Dendritic cell treated with granulocyte-macrophage colony-stimulating factor and Interleukin-4, amounts not matched to agents 40 ng/mL and 50 ng/mL, for 4 days (primary cell): ENCODE measurements around the gene ATCAY.

Experiments used
- H3K27ac Mint-ChIP-seq: one replicate; pipeline ENCODE4 v1.8.0; 2022; ENCODE audit warnings: mild to moderate bottlenecking, mixed read lengths
- H3K27me3 Mint-ChIP-seq: one replicate; pipeline ENCODE4 v1.8.0; 2022; ENCODE audit warnings: mild to moderate bottlenecking, mixed read lengths
- H3K36me3 Mint-ChIP-seq: one replicate; pipeline ENCODE4 v1.8.0; 2022; ENCODE audit warnings: low read depth, mixed read lengths
- H3K4me1 Mint-ChIP-seq: one replicate; pipeline ENCODE4 v1.8.0; 2022; ENCODE audit warnings: low read depth, mixed read lengths
- H3K4me3 Mint-ChIP-seq: one replicate; pipeline ENCODE4 v1.8.0; 2022; ENCODE audit warnings: mild to moderate bottlenecking, moderate library complexity, mixed read lengths
- H3K9me3 Mint-ChIP-seq: one replicate; pipeline ENCODE4 v1.8.0; 2022; ENCODE audit warnings: mixed read lengths
- intact Hi-C: fragments of 100-400 bp; cut with micrococcal nuclease; formaldehyde crosslinking; loops from one replicate; pipeline ENCODE4 v1.15.0; 2022

ATCAY gene

DNA sequence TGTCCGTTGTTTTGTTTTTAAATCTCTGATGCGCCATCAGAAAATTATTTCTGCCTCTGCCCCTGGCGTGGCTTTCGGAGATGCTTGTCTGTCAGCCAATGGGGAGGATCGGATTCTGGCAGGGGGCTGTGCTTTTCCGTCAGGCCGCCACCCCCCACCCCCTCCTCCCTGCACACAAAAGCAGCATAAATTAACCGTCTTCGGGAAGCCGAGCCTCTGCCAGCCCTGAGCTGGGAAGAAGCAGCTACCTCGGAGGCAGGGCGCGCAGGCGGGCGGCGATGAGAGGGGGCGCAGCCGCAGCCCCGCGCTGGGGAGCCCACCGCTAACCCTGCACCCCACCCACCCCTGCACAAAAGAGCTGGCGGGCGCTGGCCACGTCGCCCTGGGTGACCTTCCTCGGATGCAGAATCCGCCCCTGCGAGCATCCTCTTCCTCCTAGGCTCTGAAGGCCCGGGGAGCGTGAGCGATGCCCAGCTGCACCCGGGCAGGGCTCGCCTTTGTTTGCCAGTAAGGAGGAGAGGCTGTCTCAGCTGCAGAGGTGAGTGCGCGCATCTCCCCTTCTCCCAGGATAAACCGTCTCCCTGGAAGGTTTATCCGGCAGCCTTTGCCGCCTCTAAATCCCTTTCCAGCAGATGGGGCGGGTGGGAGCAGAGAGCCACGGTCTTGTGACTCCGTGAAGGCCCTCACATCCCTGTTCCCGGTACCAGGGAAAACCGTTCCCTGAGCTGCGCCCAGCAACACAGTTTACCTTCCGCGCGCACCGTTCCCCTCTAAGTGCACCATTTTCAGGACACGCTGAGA is at the start of gene ATCAY:
TSS of gene ATCAY (plus strand) at position 215 of the 801 bp plus-strand sequence. CDS start 5,083 bp downstream, outside the sequence.
- Mint-ChIP-seq H3K9me3 (no peaks in the 10 kb centered on the region), H3K4me3 (no peak within 1 kb of the TSS), H3K27ac (no peak within 1 kb of the TSS), H3K27me3 (peaks cover 48% of the 10 kb centered on the region), H3K4me1 (peaks cover 5% of the 10 kb centered on the region), H3K36me3 (no peaks in the 10 kb centered on the region)
- intact Hi-C loops: no loop called here

DNA sequence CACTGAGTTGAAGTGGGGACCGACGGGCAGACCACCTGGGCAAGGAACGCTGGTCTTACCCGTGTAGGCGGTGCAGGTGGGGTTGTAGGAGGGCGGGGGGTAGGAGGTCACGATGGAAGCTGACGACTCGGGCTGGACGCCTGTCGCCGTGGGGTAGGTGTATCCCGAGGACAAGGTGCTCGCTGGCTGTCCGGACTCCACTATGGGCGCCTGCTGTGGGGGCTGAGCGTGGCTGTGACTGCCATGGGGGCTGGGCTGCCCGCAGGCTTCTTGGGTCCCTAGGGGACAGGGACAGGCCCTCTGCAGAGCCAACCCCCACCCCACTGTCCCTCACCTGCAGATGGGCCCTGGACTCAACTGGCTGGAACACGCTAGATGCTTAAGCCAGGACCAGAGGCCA is 48.9 kb upstream of the ATCAY start:
- H3K4me1 Mint-ChIP-seq: peaks cover 7% of the 10 kb centered on the region
- intact Hi-C loops: no loop called here
- H3K36me3 Mint-ChIP-seq: no peaks in the 10 kb centered on the region
- H3K27ac Mint-ChIP-seq: no peak overlapping the region
- peaks cover 11% of the 10 kb centered on the region for H3K27me3 Mint-ChIP-seq
- H3K4me3 Mint-ChIP-seq: no peak overlapping the region
- no peaks in the 10 kb centered on the region for H3K9me3 Mint-ChIP-seq

DNA sequence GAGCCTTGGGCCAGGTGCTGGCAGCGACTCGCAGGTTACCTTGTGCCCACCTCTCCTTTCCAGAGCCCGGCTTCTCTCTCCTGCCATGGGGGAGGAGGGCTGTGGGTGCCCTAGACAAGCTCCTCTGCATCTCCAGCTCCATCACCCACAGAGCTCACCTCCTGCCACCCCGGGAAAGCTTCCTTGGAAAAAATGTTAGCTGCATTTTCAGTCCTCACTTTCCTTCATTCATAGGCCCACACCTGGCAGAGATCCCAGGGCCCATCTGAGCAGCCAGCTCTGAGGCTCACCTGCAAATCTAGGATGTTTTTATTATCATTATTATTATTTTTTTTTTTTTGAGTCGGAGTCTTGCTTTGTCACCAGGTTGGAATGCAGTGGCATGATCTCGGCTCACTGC is 48.5 kb upstream of the ATCAY start:
- H3K36me3 Mint-ChIP-seq: no peaks in the 10 kb centered on the region
- peaks cover 11% of the 10 kb centered on the region for H3K27me3 Mint-ChIP-seq
- no peak overlapping the region for H3K4me3 Mint-ChIP-seq
- no peak overlapping the region for H3K27ac Mint-ChIP-seq
- intact Hi-C loops: no loop called here
- H3K9me3 Mint-ChIP-seq: no peaks in the 10 kb centered on the region
- peaks cover 7% of the 10 kb centered on the region for H3K4me1 Mint-ChIP-seq

- Mint-ChIP-seq H3K4me3 (no peak overlapping the region), H3K9me3 (peaks cover 14% of the 10 kb centered on the region), H3K36me3 (no peaks in the 10 kb centered on the region), H3K4me1 (peaks cover under 1% of the 10 kb centered on the region), H3K27ac (no peak overlapping the region), H3K27me3 (peaks cover 11% of the 10 kb centered on the region)
- intact Hi-C loops: no loop called here
These were observed 46.7 kb upstream of the ATCAY start for GRCh38 chr19:3833578-3834348.

DNA sequence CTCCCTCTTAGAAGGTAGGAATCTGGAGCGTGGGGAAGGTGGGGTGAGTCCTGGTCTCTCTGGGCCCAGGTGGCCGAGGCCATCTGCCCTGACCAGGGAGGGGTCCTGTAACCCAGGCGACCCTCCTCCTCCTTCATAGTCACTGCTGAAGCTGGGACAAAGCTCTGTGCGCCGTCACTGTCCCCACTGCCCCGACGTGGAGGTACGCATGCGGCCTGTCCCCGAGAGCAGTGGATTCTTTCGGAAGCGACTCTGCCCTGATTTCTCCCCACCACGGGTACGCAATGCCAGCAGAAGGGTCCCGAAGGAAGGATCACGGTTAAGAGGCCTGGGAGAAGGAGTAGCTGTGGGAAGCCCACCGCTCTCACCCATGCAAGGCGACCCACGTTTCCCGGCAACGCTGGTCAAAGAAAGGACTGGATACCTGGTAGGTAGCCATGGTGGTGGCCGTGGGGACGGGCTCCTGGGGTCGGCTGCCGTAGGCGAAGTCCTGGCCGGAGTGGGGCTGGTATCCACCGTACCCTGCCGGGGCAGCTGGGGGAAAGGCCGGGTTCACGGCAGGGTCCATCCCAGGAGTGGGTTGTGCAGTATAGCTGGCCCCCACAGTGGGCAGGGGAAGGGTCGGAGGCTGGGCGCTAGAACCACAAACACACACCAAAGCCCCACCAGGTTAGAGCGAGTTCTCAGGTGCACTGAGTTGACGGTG is 46.0 kb upstream of the ATCAY start:
- peaks cover 11% of the 10 kb centered on the region for H3K27me3 Mint-ChIP-seq
- H3K4me1 Mint-ChIP-seq: no peaks in the 10 kb centered on the region
- H3K27ac Mint-ChIP-seq: no peak overlapping the region
- no peaks in the 10 kb centered on the region for H3K36me3 Mint-ChIP-seq
- no peak overlapping the region for H3K4me3 Mint-ChIP-seq
- intact Hi-C loops: no loop called here
- H3K9me3 Mint-ChIP-seq: peaks cover 14% of the 10 kb centered on the region

GRCh38 chr19:3835055-3835435 is 45.4 kb upstream of the ATCAY start:
- Mint-ChIP-seq H3K36me3 (no peaks in the 10 kb centered on the region), H3K27me3 (peaks cover 11% of the 10 kb centered on the region), H3K9me3 (peaks cover 14% of the 10 kb centered on the region), H3K27ac (no peak overlapping the region), H3K4me3 (no peak overlapping the region), H3K4me1 (no peaks in the 10 kb centered on the region)
- intact Hi-C loops: no loop called here

DNA sequence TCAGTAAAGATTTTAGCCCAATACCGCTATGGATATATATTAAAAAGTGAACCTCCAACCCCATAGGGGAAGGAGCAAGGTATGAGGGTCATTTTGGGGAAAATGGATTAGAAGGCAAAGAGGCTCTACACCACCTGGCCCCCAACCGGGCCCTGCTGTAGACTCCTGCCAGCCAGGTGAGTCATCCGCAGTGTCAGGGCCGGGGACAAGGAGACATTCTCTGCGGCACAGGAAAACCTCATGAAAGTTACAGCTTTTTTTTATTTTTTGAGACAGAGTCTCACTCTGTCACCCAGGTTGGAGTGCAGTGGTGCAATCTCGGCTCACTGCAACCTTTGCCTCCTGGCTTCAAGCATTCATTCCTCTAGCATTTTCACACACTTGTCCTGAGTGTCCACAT is 43.6 kb upstream of the ATCAY start:
- no peaks in the 10 kb centered on the region for H3K36me3 Mint-ChIP-seq
- H3K27me3 Mint-ChIP-seq: peaks cover 3% of the 10 kb centered on the region
- no peaks in the 10 kb centered on the region for H3K4me1 Mint-ChIP-seq
- H3K9me3 Mint-ChIP-seq: peaks cover 14% of the 10 kb centered on the region
- intact Hi-C loops: no loop called here
- no peak overlapping the region for H3K4me3 Mint-ChIP-seq
- H3K27ac Mint-ChIP-seq: no peak overlapping the region

- H3K36me3 Mint-ChIP-seq: no peaks in the 10 kb centered on the region
- no peak overlapping the region for H3K4me3 Mint-ChIP-seq
- intact Hi-C loops: no loop called here
- H3K9me3 Mint-ChIP-seq: peaks cover 14% of the 10 kb centered on the region
- H3K27me3 Mint-ChIP-seq: peaks cover 1% of the 10 kb centered on the region
- H3K4me1 Mint-ChIP-seq: no peaks in the 10 kb centered on the region
- no peak overlapping the region for H3K27ac Mint-ChIP-seq
These were observed 43.2 kb upstream of the ATCAY start for GRCh38 chr19:3837332-3837731.

DNA sequence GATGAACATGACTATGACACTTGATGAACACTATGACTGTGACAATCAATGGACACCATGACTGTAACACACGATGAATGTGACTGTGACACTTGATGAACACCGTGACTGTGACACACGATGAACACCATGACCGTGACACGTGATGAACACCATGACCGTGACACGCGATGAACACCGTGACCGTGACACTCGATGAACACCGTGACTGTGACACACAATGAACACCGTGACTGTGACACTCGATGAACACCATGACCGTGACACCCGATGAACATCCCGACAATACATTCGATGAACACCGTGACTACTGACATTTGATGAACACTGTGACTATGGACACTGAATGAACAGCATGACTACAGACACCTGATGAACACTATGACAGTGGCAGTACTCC is 42.6 kb upstream of the ATCAY start:
- H3K27me3 Mint-ChIP-seq: peaks cover 1% of the 10 kb centered on the region
- H3K27ac Mint-ChIP-seq: no peak overlapping the region
- no peaks in the 10 kb centered on the region for H3K36me3 Mint-ChIP-seq
- H3K4me1 Mint-ChIP-seq: no peaks in the 10 kb centered on the region
- H3K9me3 Mint-ChIP-seq: peaks cover 14% of the 10 kb centered on the region
- intact Hi-C loops: no loop called here
- no peak overlapping the region for H3K4me3 Mint-ChIP-seq

GRCh38 chr19:3838661-3839060 is 41.8 kb upstream of the ATCAY start:
- Mint-ChIP-seq H3K36me3 (no peaks in the 10 kb centered on the region), H3K4me1 (no peaks in the 10 kb centered on the region), H3K4me3 (no peak overlapping the region), H3K27ac (no peak overlapping the region), H3K27me3 (peaks cover 1% of the 10 kb centered on the region), H3K9me3 (peaks cover 14% of the 10 kb centered on the region)
- intact Hi-C loops: no loop called here

- H3K36me3 Mint-ChIP-seq: no peaks in the 10 kb centered on the region
- intact Hi-C loops: no loop called here
- peaks cover 1% of the 10 kb centered on the region for H3K27me3 Mint-ChIP-seq
- no peak overlapping the region for H3K4me3 Mint-ChIP-seq
- H3K9me3 Mint-ChIP-seq: peaks cover 14% of the 10 kb centered on the region
- no peak overlapping the region for H3K27ac Mint-ChIP-seq
- no peaks in the 10 kb centered on the region for H3K4me1 Mint-ChIP-seq
These were observed 40.5 kb upstream of the ATCAY start for GRCh38 chr19:3839941-3840340.

GRCh38 chr19:3840804-3841203 is 39.7 kb upstream of the ATCAY start:
- intact Hi-C loops: no loop called here
- H3K4me1 Mint-ChIP-seq: no peaks in the 10 kb centered on the region
- no peak overlapping the region for H3K27ac Mint-ChIP-seq
- H3K9me3 Mint-ChIP-seq: peaks cover 14% of the 10 kb centered on the region
- peaks cover 2% of the 10 kb centered on the region for H3K27me3 Mint-ChIP-seq
- no peaks in the 10 kb centered on the region for H3K36me3 Mint-ChIP-seq
- H3K4me3 Mint-ChIP-seq: no peak overlapping the region

DNA sequence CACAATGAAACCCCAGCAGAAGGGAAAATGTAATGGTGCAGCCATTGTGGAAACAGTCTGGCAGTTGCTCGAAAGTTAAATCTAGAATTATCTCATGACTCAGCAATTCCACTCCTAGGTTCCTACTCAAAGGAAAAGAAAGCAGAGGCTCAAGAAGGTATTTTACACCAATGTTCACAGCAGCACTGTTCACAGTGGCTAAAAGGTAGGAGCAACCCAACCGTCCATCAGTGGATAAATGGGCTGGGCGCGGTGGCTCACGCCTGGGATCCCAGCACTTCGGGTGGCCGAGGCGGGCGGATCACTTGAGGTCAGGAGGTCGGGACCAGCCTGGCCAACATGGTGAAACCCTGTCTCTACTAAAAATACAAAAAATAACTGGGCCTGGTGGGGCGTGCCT is 37.5 kb upstream of the ATCAY start:
- Mint-ChIP-seq H3K36me3 (no peaks in the 10 kb centered on the region), H3K4me3 (no peak overlapping the region), H3K27me3 (peaks cover 5% of the 10 kb centered on the region), H3K27ac (no peak overlapping the region), H3K4me1 (no peaks in the 10 kb centered on the region), H3K9me3 (peaks cover 5% of the 10 kb centered on the region)
- intact Hi-C loops: no loop called here

DNA sequence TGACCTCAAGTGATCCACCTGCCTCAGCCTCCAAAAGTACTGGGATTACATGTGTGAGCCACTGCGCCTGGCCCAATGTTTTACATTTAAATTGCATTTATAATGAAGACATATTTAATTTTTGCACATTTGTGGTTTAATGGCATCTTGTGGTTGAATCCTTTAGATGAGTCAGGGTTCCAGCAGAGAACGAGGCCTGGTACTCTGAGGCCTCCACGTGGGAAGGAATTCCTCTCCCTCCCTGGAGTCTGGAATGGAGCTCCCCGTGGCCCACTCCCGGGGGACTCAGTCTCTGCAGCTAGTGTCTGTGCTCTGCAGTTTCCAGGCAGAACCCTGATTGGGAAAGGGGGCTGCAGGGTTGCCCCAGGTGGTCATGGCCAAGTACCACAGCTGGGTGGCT is 35.9 kb upstream of the ATCAY start:
- Mint-ChIP-seq H3K27ac (no peak overlapping the region), H3K27me3 (peaks cover 5% of the 10 kb centered on the region), H3K9me3 (no peaks in the 10 kb centered on the region), H3K36me3 (no peaks in the 10 kb centered on the region), H3K4me3 (no peak overlapping the region), H3K4me1 (no peaks in the 10 kb centered on the region)
- intact Hi-C loops: no loop called here
